OCI-LY1 (cell line): ENCODE measurements around the gene EGFL7.

ENCODE experiments used
- H2AFZ ChIP-seq: fragments of 200-600 bp; sonication (generic), shearing (Covaris generic); 2 replicates; pipeline ENCODE4 v1.6.0; 2014; ENCODE audit warnings: antibody characterized with exemption, mild to moderate bottlenecking, low read length
- H3F3A ChIP-seq: fragments of 200-600 bp; sonication (generic), shearing (Covaris generic); 2 replicates; pipeline ENCODE4 v1.6.0; 2014; ENCODE audit warnings: mild to moderate bottlenecking, antibody characterized with exemption, low read length, moderate library complexity; ENCODE audit not compliant: insufficient read depth
- H3K27ac ChIP-seq: fragments of 200-600 bp; sonication (generic); 2 replicates; pipeline ENCODE4 v1.5.1; 2014; ENCODE audit warnings: low read length, mixed run types, mild to moderate bottlenecking, low read depth; ENCODE audit not compliant: poor library complexity, severe bottlenecking
- H3K27me3 ChIP-seq: fragments of 200-600 bp; sonication (generic); 2 replicates; pipeline ENCODE4 v1.6.0; 2014; ENCODE audit warnings: antibody characterized with exemption, mild to moderate bottlenecking, low read length, moderate library complexity; ENCODE audit not compliant: insufficient read depth
- H3K36me3 ChIP-seq: fragments of 200-600 bp; sonication (generic); 2 replicates; pipeline ENCODE4 v1.6.1; 2014; ENCODE audit warnings: mild to moderate bottlenecking, antibody characterized with exemption, low read length, moderate library complexity, mixed read lengths; ENCODE audit not compliant: insufficient read depth
- H3K4me1 ChIP-seq: fragments of 200-600 bp; sonication (generic); 2 replicates; pipeline ENCODE4 v1.5.1; 2014; ENCODE audit warnings: mild to moderate bottlenecking, low read length, moderate library complexity; ENCODE audit not compliant: insufficient read depth, severe bottlenecking
- H3K4me2 ChIP-seq: fragments of 200-600 bp; sonication (generic), shearing (Covaris generic); 2 replicates; pipeline ENCODE4 v1.6.1; 2014; ENCODE audit warnings: low read length
- H3K4me3 ChIP-seq: fragments of 200-600 bp; sonication (generic); 2 replicates; pipeline ENCODE4 v1.5.1; 2014; ENCODE audit warnings: low read length, low read depth, mild to moderate bottlenecking, mixed read lengths; ENCODE audit not compliant: poor library complexity, severe bottlenecking
- H3K79me2 ChIP-seq: fragments of 200-600 bp; shearing (Covaris generic); 2 replicates; pipeline ENCODE4 v1.6.1; 2016; ENCODE audit warnings: mixed run types, low read length, mixed read lengths; ENCODE audit not compliant: insufficient read depth
- H3K9ac ChIP-seq: fragments of 200-600 bp; sonication (generic), shearing (Covaris generic); 2 replicates; pipeline ENCODE4 v1.6.1; 2014; ENCODE audit warnings: mild to moderate bottlenecking, low read length, mixed read lengths
- H3K9me2 ChIP-seq: fragments of 200-600 bp; sonication (generic), shearing (Covaris generic); 2 replicates; pipeline ENCODE4 v1.6.1; 2014; ENCODE audit warnings: low read depth, mild to moderate bottlenecking, low read length, mixed read lengths
- H3K9me3 ChIP-seq: fragments of 200-600 bp; shearing (Covaris generic); 2 replicates; pipeline ENCODE4 v1.6.1; 2014; ENCODE audit warnings: low read length, mixed read lengths
- H4K20me1 ChIP-seq: fragments of 200-600 bp; sonication (generic), shearing (Covaris generic); 2 replicates; pipeline ENCODE4 v1.6.0; 2016; ENCODE audit warnings: mild to moderate bottlenecking, low read length; ENCODE audit not compliant: insufficient read depth
- CTCF ChIP-seq: fragments of 200-600 bp; sonication (generic), shearing (Covaris generic); IDR thresholded peaks from 2 replicates; pipeline ENCODE4 v1.5.1; 2017; ENCODE audit warnings: mild to moderate bottlenecking, antibody characterized with exemption, low read length, moderate library complexity, mixed read lengths
- EZH2 ChIP-seq: fragments of 200-600 bp; sonication (generic), shearing (Covaris generic); IDR thresholded peaks from 2 replicates; pipeline ENCODE4 v1.8.0; 2017; ENCODE audit warnings: borderline replicate concordance, mixed run types, mild to moderate bottlenecking, antibody characterized with exemption, low read length, moderate library complexity, mixed read lengths

EGFL7 gene

GRCh38 chr9:136623842-136624183 lies 38.9 kb upstream of the EGFL7 start:
- TF ChIP-seq CTCF = no peak
- TF ChIP-seq EZH2 = no peak
- no peaks in the 10 kb centered on the region; the same call in 1 of the 2 replicates for H3K27me3 ChIP-seq
- no peaks in the 10 kb centered on the region for H3F3A ChIP-seq
- H3K9me3 ChIP-seq = no peaks in the 10 kb centered on the region
- H4K20me1 ChIP-seq = no peaks in the 10 kb centered on the region
- no peak overlapping the region for H3K27ac ChIP-seq
- H3K9me2 ChIP-seq = no peaks in the 10 kb centered on the region
- no peak overlapping the region for H3K9ac ChIP-seq
- no peaks in the 10 kb centered on the region for H3K79me2 ChIP-seq
- H3K36me3 ChIP-seq = no peaks in the 10 kb centered on the region
- no peak overlapping the region for H2AFZ ChIP-seq
- H3K4me3 ChIP-seq = no peak overlapping the region
- no peak overlapping the region for H3K4me2 ChIP-seq
- no peaks in the 10 kb centered on the region for H3K4me1 ChIP-seq

- H3K4me3 ChIP-seq = no peak overlapping the region
- no peaks in the 10 kb centered on the region for H3K9me2 ChIP-seq
- H2AFZ ChIP-seq = no peak overlapping the region
- TF ChIP-seq EZH2 = no peak
- TF ChIP-seq CTCF = no peak
- no peaks in the 10 kb centered on the region for H3K79me2 ChIP-seq
- no peak overlapping the region for H3K9ac ChIP-seq
- no peak overlapping the region for H3K27ac ChIP-seq
- peaks cover 3% of the 10 kb centered on the region; the same call in 1 of the 2 replicates for H3K27me3 ChIP-seq
- H4K20me1 ChIP-seq = no peaks in the 10 kb centered on the region
- no peaks in the 10 kb centered on the region for H3K36me3 ChIP-seq
- no peaks in the 10 kb centered on the region for H3F3A ChIP-seq
- no peak overlapping the region for H3K4me2 ChIP-seq
- H3K4me1 ChIP-seq = no peaks in the 10 kb centered on the region
- no peaks in the 10 kb centered on the region for H3K9me3 ChIP-seq
Measured at GRCh38 chr9:136624184-136624951, 38.3 kb upstream of the EGFL7 start.

GRCh38 chr9:136625101-136626065 lies 37.3 kb upstream of the EGFL7 start:
- H3K36me3 ChIP-seq = no peaks in the 10 kb centered on the region
- H3K79me2 ChIP-seq = no peaks in the 10 kb centered on the region
- H3K4me2 ChIP-seq = no peak overlapping the region
- H3K9ac ChIP-seq = no peak overlapping the region
- no peak overlapping the region for H3K27ac ChIP-seq
- no peak overlapping the region for H2AFZ ChIP-seq
- H4K20me1 ChIP-seq = no peaks in the 10 kb centered on the region
- no peaks in the 10 kb centered on the region for H3K9me3 ChIP-seq
- H3K27me3 ChIP-seq = peaks cover 3% of the 10 kb centered on the region; the same call in 1 of the 2 replicates
- H3K4me3 ChIP-seq = no peak overlapping the region
- no peaks in the 10 kb centered on the region for H3F3A ChIP-seq
- no peaks in the 10 kb centered on the region for H3K4me1 ChIP-seq
- TF ChIP-seq EZH2 (no peak), CTCF (no peak)
- H3K9me2 ChIP-seq = no peaks in the 10 kb centered on the region
